ENCODE results near the gene ZNF484.
"Not testable (repeated sequence)": the region's sequence is repeated elsewhere in the genome, so short reads cannot be mapped to it uniquely, and the experiment has no call there.

The ZNF484 gene

DNA sequence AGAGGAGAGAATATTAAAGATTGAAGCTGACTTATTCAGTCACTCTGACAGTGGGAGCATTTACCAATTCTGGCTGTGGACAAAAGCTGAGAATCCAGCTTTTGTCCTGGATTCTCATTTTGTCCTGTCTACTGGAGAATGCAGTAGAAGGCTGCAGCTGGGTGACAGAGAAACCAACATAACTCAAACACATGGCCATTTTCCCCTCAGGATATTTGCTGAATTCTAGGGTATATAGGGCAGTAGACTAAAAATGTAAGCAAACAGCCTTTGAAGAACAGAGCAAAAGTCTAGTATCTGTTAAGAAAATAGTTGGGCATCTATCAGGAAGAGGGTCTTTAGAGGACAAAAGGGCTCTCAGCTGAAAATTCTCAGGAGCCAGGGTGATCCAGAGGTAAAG, 20.6 kb downstream of the ZNF484 start:
- DNase-seq, result no peak

DNA sequence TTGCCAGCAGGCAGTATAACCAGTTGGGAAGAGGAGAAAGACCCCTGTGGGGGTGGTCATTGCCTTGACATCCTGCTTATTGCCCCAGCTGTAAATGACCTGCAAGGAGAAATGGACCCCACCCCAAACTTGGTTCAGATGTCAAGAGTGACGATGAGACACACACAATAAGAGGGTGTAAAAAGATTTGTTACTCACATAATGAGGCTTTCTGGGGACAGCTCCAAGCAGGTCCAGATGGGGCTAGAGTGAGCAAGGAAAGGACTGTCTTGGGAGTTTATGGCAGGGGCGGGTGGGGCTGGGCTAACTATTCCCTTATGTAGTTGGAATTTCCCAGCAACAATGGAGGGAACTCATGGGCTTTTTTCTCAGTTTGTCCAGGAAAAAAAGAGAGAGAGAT, 24.1 kb downstream of the ZNF484 start:
- DNase-seq, result no peak

DNA sequence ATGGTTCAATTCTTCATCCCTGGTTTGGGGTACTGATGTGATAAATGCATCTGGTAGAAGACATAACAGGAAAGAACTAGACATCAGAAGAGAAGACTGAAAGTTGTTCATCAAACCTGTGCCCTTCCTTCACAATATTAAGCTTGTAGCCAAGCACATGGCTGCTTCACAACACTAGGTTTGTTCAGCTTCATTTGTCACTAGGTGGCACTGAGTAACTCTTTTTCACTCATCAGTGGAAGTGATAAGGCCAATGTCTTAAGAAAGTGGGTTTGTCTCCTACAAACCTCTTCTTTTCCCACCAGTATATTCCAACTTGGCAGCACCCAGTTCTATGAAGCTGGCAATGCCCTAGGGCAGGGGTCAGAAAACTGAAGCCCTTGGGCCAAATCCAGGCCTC, 26.9 kb downstream of the ZNF484 start:
- no peak for DNase-seq

- not testable (repeated sequence) for DNase-seq
Measured at GRCh38 chr9:92848740-92849139, 29.1 kb downstream of the ZNF484 start.

DNA sequence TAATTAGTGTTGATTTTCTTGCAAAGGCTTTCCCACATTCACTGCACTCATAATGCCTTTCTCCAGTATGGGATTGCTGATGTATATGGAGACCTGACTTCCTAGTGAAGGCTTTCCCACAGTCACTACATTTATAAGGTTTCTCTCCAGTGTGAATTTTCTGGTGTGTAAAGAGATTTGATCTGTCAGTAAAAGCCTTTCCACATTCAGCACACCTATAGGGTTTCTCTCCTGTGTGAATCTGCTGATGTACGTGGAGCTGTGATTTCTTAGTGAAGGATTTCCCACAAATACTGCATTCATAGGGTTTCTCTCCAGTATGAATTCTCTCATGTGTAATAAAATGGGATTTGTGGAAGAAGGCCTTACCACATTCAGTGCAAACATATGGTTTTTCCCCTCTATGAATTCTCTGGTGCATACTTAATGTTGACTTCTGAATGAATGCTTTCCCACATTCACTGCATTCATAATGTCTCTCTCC, 31.1 kb downstream of the ZNF484 start:
- DNase-seq, result no peak

DNA sequence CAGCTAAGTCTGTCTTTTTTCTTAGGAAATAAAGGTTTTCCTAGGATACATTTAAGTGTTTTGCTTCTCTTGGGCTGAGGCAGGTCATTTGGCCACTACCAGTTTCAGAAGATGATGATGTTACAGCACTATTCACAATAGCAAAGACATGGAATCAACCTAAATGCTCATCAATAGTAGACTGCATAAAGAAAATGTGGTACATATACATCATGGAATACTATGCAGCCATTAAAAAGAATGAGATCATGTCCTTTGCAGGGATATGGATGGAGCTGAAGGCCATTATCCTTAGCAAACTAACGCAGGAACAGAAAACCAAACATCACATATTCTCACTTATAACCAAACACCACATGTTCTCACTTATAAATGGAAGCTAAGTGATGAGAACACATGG, 39.4 kb downstream of the ZNF484 start:
- not testable (repeated sequence) for DNase-seq

DNA sequence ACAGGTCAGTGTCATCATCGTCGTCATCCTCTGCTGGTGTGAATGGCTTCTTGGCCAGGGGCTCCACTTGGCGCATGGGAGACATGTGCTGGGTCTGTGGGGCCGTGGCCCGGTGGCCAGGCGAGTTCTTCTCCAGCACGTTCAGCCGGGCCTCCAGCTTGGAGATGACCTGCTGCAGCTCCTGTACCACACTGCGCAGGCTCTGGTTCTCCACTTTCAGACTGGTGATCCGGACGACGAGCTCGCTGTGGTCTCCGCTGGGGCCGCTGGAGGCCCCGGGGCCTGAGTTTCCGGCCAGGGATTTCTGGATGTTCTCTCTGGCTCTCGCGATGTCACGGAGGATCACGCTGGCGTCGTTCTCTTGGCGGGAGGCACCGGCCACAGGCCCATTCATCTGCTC, 40.6 kb downstream of the ZNF484 start:
- no peak for DNase-seq

DNA sequence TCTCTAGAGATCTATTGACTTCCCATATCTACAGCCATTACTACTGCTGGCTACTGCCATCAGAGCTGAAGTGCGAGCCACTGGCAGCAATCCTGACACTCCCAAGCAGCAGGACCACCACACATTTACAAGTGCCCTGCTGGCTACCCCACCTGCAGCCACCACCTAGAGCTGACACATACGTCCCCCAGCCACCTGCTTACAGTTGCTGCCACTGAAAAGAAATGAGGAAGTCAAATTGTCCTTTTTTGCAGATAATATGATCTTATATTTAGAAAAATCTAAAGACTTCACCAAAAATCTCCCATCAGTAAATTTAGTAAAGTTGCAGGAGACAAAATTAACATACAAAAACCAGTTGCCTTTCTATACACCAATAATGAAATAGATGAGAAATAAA, 48.4 kb downstream of the ZNF484 start:
- DNase-seq, result no peak

- DNase-seq, result not testable (repeated sequence)
Measured at GRCh38 chr9:92825065-92825464, 52.8 kb downstream of the ZNF484 start.

- no peak for DNase-seq
Measured at GRCh38 chr9:92820964-92821363, 56.9 kb downstream of the ZNF484 start.

- not testable (repeated sequence) for DNase-seq
Measured at GRCh38 chr9:92819898-92820297, 57.9 kb downstream of the ZNF484 start.

GRCh38 chr9:92809629-92810326, 68.1 kb downstream of the ZNF484 start:
- DNase-seq, result peak in 1 of 2 experiments; percentile 23

DNA sequence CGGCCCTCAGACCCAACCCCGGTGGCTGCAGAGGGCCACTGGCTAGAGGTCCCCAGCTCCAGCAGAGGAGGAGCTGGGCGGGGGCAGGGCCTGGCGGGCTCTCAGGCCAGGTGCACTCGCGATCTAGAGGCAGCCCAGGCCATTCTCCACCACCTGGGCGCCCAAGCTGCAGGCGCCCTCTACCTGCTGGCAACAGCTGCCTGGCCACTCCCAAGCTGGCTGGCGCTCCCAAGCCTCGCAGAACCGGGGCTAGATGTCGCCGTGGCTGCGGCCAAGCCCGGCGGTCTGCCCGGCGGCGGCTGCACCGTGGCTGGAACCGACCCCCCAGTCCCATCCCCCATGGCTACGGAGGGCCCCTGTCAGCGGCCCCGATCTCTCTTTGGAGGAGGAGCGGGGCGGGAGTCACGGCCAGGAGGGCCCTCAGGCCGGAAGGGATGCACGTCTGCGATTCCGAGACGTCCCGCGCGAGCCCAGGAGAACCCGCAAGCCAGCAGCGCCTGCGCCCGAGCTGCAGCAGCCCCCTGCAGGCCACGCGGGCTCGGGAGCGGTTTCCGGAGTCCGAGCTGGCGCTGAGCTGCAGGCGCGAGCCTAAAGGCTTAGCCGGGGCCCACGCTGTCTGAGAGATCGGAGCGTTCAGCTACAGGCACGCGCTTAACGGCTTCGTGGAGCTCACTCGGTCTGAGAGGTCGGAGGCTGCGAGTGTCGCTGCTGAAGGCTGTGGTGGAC, 68.9 kb downstream of the ZNF484 start:
- DNase-seq, result peak; percentile 65 to 76

- no peak for DNase-seq
Measured at GRCh38 chr9:92807757-92808725, 69.8 kb downstream of the ZNF484 start.

DNA sequence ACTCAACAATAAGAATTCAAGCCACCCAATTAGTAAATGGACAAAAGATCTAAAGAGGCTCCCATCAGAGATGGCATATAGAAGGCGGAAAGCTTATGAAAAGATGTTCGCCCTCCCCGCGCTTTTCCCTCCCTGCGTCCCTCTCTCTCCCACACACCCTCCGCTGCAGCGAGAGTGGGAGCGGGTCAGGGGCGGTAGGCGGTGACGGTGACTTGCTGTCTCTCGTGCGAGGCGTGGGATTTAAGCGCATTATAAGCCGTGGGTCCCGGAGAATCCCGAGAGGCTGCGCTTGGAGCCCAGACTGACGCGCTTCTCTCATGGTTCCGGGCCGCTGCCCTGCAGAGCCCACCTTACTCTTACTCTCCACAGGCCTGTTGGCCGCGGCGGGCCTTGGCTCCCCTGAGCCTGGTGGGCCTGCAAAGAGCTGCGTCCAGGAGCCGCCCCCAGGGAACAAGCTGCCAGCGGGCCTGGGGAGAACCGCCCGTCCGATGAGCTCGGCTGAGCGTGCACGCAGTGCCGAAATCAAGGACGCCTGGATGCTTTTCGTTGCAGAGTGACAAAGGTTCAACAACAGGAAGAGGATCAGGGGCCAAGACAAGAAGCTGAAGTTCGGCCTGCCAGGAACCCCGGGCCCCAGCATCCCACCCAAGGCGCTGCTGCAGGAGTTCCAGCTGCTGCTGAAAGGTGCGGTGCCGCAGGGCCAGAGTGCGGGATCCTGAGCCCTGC, 70.6 kb downstream of the ZNF484 start:
- no peak for DNase-seq

DNA sequence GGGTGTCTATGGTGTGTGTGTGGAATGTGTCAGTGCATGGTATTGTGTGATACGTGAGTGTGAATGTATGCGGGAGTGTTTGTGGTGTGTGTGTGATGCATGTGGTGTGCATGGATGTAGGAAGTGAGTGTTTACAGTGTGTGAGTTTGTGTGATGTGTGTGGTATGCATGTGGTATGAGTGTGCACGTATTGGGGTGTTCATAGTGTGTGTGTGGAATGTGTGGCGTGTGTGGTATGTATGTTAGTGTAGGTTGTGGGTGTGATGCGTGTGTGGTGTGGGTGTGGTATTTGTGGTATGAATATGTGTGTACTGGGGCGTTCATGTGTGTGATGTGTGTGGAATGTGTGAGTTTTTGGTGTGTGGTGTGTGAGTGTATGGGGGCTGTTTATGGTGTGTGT, 73.1 kb downstream of the ZNF484 start:
- no peak for DNase-seq

GRCh38 chr9:92798358-92798757, 79.5 kb downstream of the ZNF484 start:
- DNase-seq, result no peak

- not testable (repeated sequence) for DNase-seq
Measured at GRCh38 chr9:92796337-92796804, 81.5 kb downstream of the ZNF484 start.

- no peak for DNase-seq
Measured at GRCh38 chr9:92795598-92796336, 82.1 kb downstream of the ZNF484 start.

Measured in NCI-H1930 (cell line).